ENCODE measurements around the gene COL16A1.

GRCh38 chr1:31732343-31732742 lies 28.5 kb upstream of the COL16A1 start:
- no peak for TF ChIP-seq EZH2 (IDR thresholded peaks at IDR 0.05; ENCODE audit: borderline replicate concordance, low read length)
- no peak for TF ChIP-seq CTCF (conservative IDR thresholded peaks at IDR 0.05 in 1 of 2, IDR thresholded peaks at IDR 0.05 in 1 of 2; ENCODE audit: extremely low read depth in 1 of 2, insufficient read depth in 1 of 2, low read depth in 1 of 2, low read length in 2 of 2)
